Activated CD4-positive, alpha-beta T cell treated with anti-CD3 and anti-CD28 coated beads for 36 hours (primary cell): Measurements from ENCODE around the gene OR10G3. TPM values are rescaled to one million over a fixed set of nuclear protein-coding genes. Genes with fewer than 3 reads are reported as not detected.

Experiments
- ATAC-seq: fragments of 200-7000 bp; cut with Tn5 transposase; one replicate; pipeline ENCODE4 v1.10.0; 2021; ENCODE audit warnings: mild to moderate bottlenecking, moderate library complexity
- CTCF ChIA-PET: fragments of 350-600 bp; sonication (Branson Sonifier 250); formaldehyde crosslinking; loops from one replicate; lab custom pipeline; 2021; ENCODE audit warnings: antibody characterized with exemption; lab: Charles Lee
- POLR2A ChIA-PET: fragments of 350-600 bp; sonication (Branson Sonifier 250); formaldehyde crosslinking; loops from one replicate; lab custom pipeline; 2021; ENCODE audit warnings: antibody characterized with exemption, inconsistent platforms; lab: Charles Lee
- DNase-seq: peaks from one replicate; pipeline ENCODE4 v3.0.0-alpha.2; 2020
- H3K27ac Mint-ChIP-seq: one replicate; pipeline ENCODE4 v1.8.0; 2021; ENCODE audit warnings: mixed read lengths
- H3K27me3 Mint-ChIP-seq: one replicate; pipeline ENCODE4 v1.8.0; 2021; ENCODE audit warnings: mixed read lengths
- H3K36me3 Mint-ChIP-seq: one replicate; pipeline ENCODE4 v1.8.0; 2021; ENCODE audit warnings: low read depth, mixed read lengths
- H3K4me1 Mint-ChIP-seq: one replicate; pipeline ENCODE4 v1.8.0; 2021; ENCODE audit warnings: mixed read lengths
- H3K4me3 Mint-ChIP-seq: one replicate; pipeline ENCODE4 v1.8.0; 2021; ENCODE audit warnings: mild to moderate bottlenecking, moderate library complexity, mixed read lengths
- H3K9me3 Mint-ChIP-seq: one replicate; pipeline ENCODE4 v1.8.0; 2021; ENCODE audit warnings: low read depth, mixed read lengths
- intact Hi-C, 2 experiments: fragments of 100-400 bp; cut with DNase I in 1 of 2; cut with micrococcal nuclease in 1 of 2; formaldehyde crosslinking; loops; one replicate each; pipeline versions ENCODE4 v1.14.2 to v1.15.1; 2022 to 2024; cut with DNase I, micrococcal nuclease
- total RNA-seq, 2 experiments: library from RNA; stranded (reverse); gene quantifications; one replicate each; pipeline ENCODE4 v1.2.3, GENCODE V29; 2021

Gene OR10G3
- total RNA-seq, 2 experiments from 2014 or later = not detected

DNA sequence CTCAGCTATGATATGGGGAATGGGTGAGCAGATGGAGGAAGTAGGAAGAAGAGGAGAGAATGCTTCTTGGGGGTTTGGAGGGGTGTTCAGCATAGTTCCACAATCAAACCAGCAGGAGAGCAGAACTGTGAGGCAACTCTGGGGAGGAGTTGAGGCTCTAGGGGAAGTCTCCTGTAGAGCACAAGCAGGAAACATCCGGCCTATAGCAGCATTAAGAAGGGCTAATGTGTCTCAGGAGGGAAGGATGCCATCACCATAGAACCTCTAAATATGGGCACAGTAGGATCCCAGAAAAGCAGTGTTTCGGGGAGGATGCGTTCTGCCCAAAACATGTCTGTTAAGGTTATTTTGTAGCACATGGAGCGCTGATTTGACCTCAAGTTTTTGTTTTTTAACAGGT, 45.3 kb downstream of the OR10G3 start:
- POLR2A ChIA-PET = no interaction called here
- no peak for DNase-seq
- peak; percentile 39 for ATAC-seq
- Mint-ChIP-seq H3K4me3 (no peak overlapping the region), H3K27me3 (peaks cover 39% of the 10 kb centered on the region), H3K36me3 (no peaks in the 10 kb centered on the region), H3K4me1 (peaks cover 10% of the 10 kb centered on the region), H3K27ac (no peak overlapping the region), H3K9me3 (no peaks in the 10 kb centered on the region)
- CTCF ChIA-PET = interaction anchor here (2.5 kb wide), 1 partner anchor 36 kb away, joined by 7 read pairs; no protein-coding TSS in a partner anchor
- intact Hi-C loops = no loop called here

DNA sequence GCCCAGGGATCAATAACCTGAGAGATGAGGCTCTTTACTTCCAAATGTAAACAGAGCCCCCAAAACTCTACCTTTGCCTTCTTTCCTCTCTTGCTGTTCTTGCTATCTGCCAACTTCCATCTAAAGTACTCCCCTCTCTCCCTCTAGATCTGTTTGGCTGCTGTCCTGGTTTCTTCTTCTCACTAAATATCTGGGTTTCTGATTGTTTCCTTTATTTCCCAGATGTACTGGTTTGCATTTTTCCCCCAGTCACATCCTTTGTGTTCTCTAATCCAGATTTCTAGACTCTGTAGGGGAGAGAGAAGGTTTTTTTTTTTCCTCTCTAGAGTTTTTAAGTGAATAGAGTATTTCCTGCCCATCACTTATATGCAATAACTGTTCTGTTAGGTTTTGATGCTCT, 46.6 kb downstream of the OR10G3 start:
- Mint-ChIP-seq H3K9me3 (no peaks in the 10 kb centered on the region), H3K36me3 (no peaks in the 10 kb centered on the region), H3K27ac (no peak overlapping the region), H3K4me3 (no peak overlapping the region), H3K27me3 (peaks cover 28% of the 10 kb centered on the region), H3K4me1 (peaks cover 10% of the 10 kb centered on the region)
- POLR2A ChIA-PET = interaction anchor here (0.6 kb wide), 1 partner anchor 38 kb away, joined by 9 read pairs; no protein-coding TSS in a partner anchor
- CTCF ChIA-PET = interaction anchor here (0.6 to 2.5 kb wide), 2 partner anchors 35 to 341 kb away, joined by 4 to 7 read pairs; no protein-coding TSS in a partner anchor
- DNase-seq (no peak), ATAC-seq (no peak)
- intact Hi-C loops = no loop called here

DNA sequence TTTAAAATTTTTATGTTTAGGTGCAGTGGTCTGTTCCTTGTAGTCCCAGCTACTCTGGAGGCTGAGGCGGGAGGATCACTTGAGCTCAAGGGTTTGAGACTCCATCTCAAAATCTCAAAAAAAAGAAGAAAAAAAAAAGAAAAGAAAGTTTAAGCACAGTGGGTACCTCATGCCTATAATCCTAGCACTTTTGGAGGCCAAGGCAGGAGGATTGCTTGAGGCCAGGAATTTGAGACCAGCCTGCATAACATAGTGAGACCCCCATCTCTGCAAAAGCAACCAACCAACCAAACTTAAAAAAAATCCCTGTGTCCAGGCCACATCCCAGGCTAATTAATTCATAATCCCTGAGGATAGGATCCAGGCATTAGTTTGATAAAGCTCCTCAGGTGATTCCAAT, 50.4 kb downstream of the OR10G3 start:
- H3K27me3 Mint-ChIP-seq = peaks cover 5% of the 10 kb centered on the region
- no peaks in the 10 kb centered on the region for H3K9me3 Mint-ChIP-seq
- H3K4me3 Mint-ChIP-seq = no peak overlapping the region
- ChIA-PET CTCF (interaction anchor here (0.7 to 1.6 kb wide), 3 partner anchors 31 to 289 kb away, joined by 3 to 6 read pairs (median 3); no protein-coding TSS in a partner anchor), POLR2A (no interaction called here)
- DNase-seq = no peak
- intact Hi-C loops = no loop called here
- H3K36me3 Mint-ChIP-seq = no peaks in the 10 kb centered on the region
- H3K4me1 Mint-ChIP-seq = peaks cover 16% of the 10 kb centered on the region
- no peak for ATAC-seq
- H3K27ac Mint-ChIP-seq = no peak overlapping the region

DNA sequence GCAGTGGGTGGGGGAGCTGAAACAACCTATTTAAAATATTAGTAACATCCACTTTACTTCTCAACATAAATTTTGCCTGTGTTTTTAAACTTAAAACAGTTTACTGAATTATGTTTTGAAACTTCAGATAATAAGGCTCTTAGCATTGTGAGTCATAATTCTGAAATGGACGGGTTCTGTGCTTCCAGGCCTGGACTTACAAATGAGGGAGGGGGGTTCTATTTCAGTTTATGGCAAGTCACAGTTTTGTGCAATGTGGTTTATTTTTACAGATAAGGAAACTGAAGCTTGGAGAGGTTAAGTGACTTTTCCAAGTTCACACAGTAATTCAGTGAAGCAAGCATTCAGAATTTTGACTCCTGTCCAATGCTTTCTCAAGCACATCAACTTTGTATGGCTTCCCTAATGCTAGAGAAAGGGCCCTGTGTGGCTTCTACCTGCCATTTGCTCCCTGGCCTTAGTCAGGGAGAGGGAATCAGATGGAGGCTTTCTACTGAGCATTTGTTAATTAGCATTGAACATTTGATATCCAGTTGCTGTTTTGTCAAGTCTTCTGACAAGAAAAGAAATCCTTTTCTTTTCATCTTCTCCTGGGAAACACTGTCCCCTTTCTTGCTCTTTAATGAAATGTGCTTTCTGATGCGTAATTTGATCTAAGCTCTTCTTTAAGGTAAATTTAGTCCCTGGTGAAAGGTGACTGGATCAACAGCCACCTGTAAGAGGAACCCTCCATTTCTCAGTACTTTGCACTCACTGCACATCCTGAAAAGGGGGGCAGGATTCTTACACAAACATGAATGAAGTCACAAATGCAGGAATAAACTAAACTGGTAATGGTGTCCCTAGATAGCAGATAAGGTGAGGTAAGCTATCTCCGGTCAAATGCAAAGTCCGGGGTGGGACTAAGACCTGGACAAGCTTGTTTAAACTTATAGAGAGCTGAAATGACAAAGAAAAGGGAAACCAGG, 51.2 kb downstream of the OR10G3 start:
- POLR2A ChIA-PET = interaction anchor here (0.6 kb wide), 1 partner anchor 17 kb away, joined by 3 read pairs; no protein-coding TSS in a partner anchor
- Mint-ChIP-seq H3K36me3 (no peaks in the 10 kb centered on the region), H3K27me3 (no peaks in the 10 kb centered on the region), H3K9me3 (no peaks in the 10 kb centered on the region), H3K27ac (no peak overlapping the region), H3K4me3 (no peak overlapping the region), H3K4me1 (peaks cover 16% of the 10 kb centered on the region)
- CTCF ChIA-PET = interaction anchor here (0.7 to 2.9 kb wide), 5 partner anchors 28 to 288 kb away, joined by 3 to 16 read pairs (median 3); no protein-coding TSS in a partner anchor
- no peak for DNase-seq
- ATAC-seq = no peak
- intact Hi-C loops = no loop called here

DNA sequence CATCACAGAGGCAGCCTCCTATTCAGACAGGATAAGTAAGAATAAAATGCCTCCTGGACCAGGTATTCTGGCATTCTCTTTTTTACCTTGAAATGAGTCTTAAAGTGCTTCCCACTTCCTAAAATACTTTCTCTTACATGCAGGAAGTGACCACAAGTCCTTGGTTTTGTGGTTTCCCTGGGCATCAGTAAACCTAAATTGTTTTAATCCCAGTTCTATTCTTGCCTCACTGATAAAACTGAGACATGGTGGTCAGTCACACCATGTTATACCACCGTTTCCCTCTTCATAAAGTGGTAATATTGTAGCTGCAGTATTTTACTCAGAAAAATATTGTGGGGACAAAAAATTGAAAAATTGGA, 52.6 kb downstream of the OR10G3 start:
- no peaks in the 10 kb centered on the region for H3K36me3 Mint-ChIP-seq
- no peaks in the 10 kb centered on the region for H3K27me3 Mint-ChIP-seq
- no peak for ATAC-seq
- H3K4me1 Mint-ChIP-seq = peaks cover 16% of the 10 kb centered on the region
- no peak for DNase-seq
- intact Hi-C loops = loop anchor here (2.0 kb wide), 2 partner anchors 16 to 30 kb away; partner anchors contain the start of gene METTL3 (in 1 of the 2)
- ChIA-PET CTCF (interaction anchor here (2.9 kb wide), 1 partner anchor 29 kb away, joined by 16 read pairs; no protein-coding TSS in a partner anchor), POLR2A (no interaction called here)
- H3K27ac Mint-ChIP-seq = no peak overlapping the region
- H3K9me3 Mint-ChIP-seq = no peaks in the 10 kb centered on the region
- H3K4me3 Mint-ChIP-seq = peak overlapping the region; percentile 71

DNA sequence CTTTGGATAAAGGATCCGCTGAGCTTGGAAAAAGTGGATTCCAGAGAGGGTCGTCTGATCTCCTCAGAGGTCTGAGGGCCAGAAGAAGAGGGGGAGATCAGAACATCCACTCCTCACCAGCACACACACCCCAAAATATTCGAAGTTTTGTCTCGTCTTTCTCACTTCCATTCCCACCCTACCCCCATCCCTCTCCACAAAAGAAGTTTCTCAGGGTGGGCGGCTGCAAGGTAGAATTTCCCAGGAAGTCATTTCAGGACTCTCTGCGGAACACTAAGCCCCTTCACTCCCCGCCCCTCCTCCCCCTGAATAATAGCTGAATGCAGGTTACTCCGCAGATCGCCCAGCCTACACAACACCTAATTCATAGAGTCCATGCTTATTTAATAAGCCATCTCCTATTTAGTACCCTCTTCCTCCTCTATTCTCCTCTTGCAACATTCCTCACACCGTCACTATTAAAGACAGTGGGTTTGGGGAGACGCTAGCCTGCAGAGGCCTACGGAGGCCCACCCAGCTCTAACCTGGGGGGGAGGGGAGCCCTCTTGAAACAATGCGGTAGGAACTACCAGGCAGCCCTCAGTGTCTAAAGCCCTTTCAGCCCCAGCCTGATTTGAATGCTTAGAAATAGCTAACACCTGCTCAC, 53.1 kb downstream of the OR10G3 start:
- ATAC-seq = no peak
- intact Hi-C loops = loop anchor here (1.0 to 2.0 kb wide), 4 partner anchors 15 to 70 kb away; partner anchors contain the start of genes METTL3 (in 2 of the 2) and CHD8 (in 1 of the 2)
- no peaks in the 10 kb centered on the region for H3K36me3 Mint-ChIP-seq
- H3K27ac Mint-ChIP-seq = peak overlapping the region; percentile 72
- no peak for DNase-seq
- H3K27me3 Mint-ChIP-seq = no peaks in the 10 kb centered on the region
- ChIA-PET CTCF (interaction anchor here (0.6 to 2.9 kb wide), 7 partner anchors 13 to 127 kb away, joined by 3 to 16 read pairs (median 4); partner anchors contain the start of gene OR4E2), POLR2A (interaction anchor here (0.6 to 1.6 kb wide), 3 partner anchors 16 to 1167 kb away, joined by 4 to 12 read pairs (median 5); partner anchors contain the start of gene METTL3)
- H3K9me3 Mint-ChIP-seq = no peaks in the 10 kb centered on the region
- peak overlapping the region; percentile 71 for H3K4me3 Mint-ChIP-seq
- H3K4me1 Mint-ChIP-seq = peaks cover 16% of the 10 kb centered on the region

DNA sequence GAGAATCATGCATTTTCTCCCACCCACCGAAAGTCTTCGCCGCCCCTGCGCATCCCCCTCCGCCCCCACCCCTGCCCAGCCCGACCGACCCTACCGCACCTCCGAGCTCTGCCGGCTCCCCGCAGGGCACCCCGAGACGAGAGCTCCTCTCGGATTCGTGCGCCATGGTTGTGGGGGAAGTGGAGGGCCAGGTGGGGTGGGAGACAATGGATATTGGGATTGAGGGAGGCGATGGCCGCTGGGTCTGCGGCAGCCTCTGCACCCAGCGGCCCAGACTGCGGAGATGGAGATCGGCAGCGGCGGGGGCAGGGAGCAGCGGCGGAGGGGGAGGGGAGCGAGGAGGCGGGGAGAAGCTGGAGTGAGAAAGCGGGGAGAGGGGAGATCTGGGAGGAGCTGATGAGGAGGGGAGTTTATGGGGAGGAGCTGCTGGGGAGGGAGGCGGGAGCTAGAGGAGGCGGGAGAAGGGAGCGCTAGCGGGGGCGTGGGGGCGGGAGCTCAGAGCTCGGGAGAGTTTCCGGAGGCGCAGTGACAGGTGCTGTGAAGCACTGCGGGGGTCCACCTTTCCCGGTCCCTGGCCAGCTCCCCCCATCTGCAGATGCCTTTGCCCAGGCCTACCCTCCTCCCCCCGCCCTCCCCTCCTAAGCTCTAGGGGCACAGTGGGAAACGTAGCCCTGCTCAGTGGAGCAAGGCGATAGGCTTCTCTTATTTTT, 53.8 kb downstream of the OR10G3 start, which contains the start of gene SALL2:
SALL2 (minus strand) TSS at position 385 of the 710 bp plus-strand sequence; CDS start at position 166, 219 bp downstream.
- Mint-ChIP-seq H3K4me3 (peak within 1 kb of the TSS; percentile 71), H3K27me3 (no peaks in the 10 kb centered on the region), H3K36me3 (no peaks in the 10 kb centered on the region), H3K4me1 (peaks cover 16% of the 10 kb centered on the region), H3K27ac (peak within 1 kb of the TSS; percentile 72), H3K9me3 (no peaks in the 10 kb centered on the region)
- ChIA-PET POLR2A (interaction anchor here (0.6 to 1.6 kb wide), 5 partner anchors 8 to 1166 kb away, joined by 3 to 12 read pairs (median 4); partner anchors contain the start of gene METTL3), CTCF (interaction anchor here (0.5 to 2.9 kb wide), 11 partner anchors 13 to 127 kb away, joined by 3 to 16 read pairs (median 3); partner anchors contain the start of gene OR4E2)
- DNase-seq (peak; percentile 87), ATAC-seq (peak; percentile 87)
- intact Hi-C loops = loop anchor here (1.0 to 2.0 kb wide), 4 partner anchors 15 to 70 kb away; partner anchors contain the start of genes METTL3 (in 2 of the 2) and CHD8 (in 1 of the 2)

DNA sequence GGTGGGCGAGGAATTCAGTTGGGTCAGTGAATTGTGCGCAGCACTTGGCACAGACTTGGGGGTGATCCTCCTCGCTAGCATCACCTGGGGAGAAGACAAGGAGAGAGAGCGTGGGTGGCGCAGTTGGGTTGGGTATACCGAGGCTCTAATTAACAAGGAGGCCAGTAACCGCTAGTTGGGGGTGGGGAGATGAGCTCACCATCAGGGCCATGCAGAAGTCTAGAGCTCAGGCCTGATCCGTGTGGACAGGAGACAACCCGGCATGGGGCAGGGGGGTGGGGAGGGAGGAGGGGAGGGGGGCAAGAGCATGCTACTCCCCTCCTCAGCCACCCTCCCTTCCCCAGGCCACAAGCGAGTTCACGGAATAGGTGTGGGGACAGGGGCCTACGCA, 54.3 kb downstream of the OR10G3 start:
- POLR2A ChIA-PET = interaction anchor here (0.6 to 1.6 kb wide), 4 partner anchors 7 to 260 kb away, joined by 3 to 12 read pairs (median 4); partner anchors contain the start of gene METTL3
- Mint-ChIP-seq H3K27me3 (no peaks in the 10 kb centered on the region), H3K4me3 (peak overlapping the region; percentile 71), H3K27ac (peak overlapping the region; percentile 32), H3K4me1 (peaks cover 16% of the 10 kb centered on the region), H3K9me3 (no peaks in the 10 kb centered on the region), H3K36me3 (no peaks in the 10 kb centered on the region)
- peak; percentile 25 for ATAC-seq
- peak; percentile 21 for DNase-seq
- CTCF ChIA-PET = interaction anchor here (0.8 to 2.9 kb wide), 6 partner anchors 13 to 92 kb away, joined by 3 to 16 read pairs (median 3); no protein-coding TSS in a partner anchor
- intact Hi-C loops = no loop called here

DNA sequence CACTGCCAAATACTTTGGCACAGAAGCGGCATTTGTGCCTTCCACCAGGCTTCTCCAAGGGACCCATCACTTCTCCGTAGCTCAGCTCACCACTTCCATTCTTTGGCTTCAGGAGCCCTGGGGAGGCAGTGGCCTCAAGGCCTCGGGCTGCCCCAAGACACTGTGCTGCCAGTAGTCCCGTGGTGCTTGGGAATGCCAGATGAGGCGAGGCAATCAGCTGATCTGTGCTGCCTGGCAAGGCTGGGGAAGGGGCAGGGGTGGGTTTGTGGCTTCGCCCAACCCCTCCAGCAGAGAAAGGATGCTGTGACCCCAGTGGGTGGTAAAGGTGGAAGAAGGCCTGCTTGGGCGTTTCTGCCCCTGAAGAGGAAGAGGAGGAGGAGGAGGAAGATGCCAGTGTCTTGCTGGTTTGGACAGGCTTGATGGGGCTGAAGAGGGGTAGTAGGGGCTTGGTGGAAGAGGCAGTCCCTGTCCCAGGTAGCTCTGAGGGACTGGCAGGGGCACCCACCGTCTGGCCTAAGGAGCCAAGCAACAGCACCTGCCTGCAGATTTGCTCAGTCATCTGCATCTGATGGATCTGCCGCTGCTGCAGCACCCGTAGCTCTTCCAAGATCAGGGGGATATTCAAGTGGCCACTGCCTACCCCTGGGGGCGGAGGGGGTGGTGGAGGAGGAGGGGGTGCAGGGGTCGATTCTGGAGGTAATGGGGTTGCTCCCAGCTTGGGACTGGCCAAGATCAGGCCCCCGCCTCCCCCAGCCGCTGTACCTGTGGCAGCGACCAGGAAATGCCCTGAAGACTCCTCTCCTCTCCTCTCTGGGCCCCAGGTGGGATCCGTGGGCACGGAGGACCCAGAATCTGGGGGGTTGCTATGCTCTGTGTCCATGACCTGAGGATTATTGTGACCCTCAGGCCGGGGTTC, 55.0 kb downstream of the OR10G3 start:
- ATAC-seq (no peak), DNase-seq (no peak)
- CTCF ChIA-PET = interaction anchor here (0.5 to 1.5 kb wide), 3 partner anchors 12 to 29 kb away, joined by 3 read pairs; no protein-coding TSS in a partner anchor
- Mint-ChIP-seq H3K36me3 (no peaks in the 10 kb centered on the region), H3K4me3 (peak overlapping the region; percentile 71), H3K27me3 (no peaks in the 10 kb centered on the region), H3K4me1 (peaks cover 16% of the 10 kb centered on the region), H3K27ac (peak overlapping the region; percentile 32), H3K9me3 (no peaks in the 10 kb centered on the region)
- intact Hi-C loops = no loop called here
- POLR2A ChIA-PET = interaction anchor here (1.6 kb wide), 1 partner anchor 14 kb away, joined by 12 read pairs; the partner anchor contains the start of gene METTL3
